ENCODE measurements around the gene FGR.

The FGR gene

DNA sequence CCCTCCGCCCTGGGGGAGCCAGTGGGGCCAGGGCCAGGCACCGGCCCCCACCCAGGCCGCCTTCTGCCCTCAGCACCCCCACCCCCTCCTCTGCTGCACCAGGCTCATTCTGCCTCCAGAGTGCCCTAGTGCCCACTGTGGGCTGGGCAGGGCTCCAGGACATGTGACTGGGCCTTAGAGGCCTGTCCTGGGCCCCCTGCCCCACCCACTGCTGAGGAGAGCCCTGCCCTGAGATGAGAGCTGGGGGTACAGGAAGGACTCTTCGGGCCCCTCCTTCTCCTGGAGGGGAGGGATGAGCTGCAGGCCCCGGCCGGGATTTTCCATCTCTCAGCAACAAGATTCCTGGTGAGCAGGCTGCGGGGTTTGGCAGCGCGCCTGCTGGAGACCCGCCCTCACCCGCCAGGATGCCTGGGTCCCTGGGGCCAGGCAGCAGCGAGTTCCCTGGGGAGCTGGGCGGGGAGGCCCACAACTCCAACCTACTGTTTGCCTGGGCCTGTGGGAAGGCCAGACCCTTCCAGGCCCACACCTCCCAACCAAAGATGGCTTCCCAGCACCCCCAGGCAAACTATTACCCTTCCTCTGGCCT, 45.1 kb downstream of the FGR start:
- no peak for DNase-seq (ENCODE audit: low read depth in 1 of 2, low spot score in 1 of 2)

DNA sequence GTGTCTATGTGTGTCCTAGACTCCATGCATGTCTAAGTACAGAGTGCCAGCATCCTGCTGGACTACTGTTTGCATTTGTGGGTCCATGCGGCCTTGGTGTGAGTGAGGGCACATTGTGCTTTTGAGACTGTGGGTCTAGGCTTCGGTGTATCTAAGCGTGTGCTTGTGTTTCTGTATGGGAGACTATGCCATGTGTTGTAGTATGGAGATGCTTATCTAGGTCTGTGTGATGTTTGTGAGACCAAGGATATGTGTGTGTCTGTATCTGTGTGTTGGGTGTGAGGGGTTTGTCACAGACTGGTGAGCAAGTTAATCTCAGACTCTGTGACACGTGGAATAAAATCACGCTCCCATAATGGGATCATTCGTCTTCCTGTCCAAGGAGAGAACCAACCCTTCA, 45.5 kb downstream of the FGR start:
- DNase-seq (ENCODE audit: low read depth in 1 of 2, low spot score in 1 of 2), result no peak

DNA sequence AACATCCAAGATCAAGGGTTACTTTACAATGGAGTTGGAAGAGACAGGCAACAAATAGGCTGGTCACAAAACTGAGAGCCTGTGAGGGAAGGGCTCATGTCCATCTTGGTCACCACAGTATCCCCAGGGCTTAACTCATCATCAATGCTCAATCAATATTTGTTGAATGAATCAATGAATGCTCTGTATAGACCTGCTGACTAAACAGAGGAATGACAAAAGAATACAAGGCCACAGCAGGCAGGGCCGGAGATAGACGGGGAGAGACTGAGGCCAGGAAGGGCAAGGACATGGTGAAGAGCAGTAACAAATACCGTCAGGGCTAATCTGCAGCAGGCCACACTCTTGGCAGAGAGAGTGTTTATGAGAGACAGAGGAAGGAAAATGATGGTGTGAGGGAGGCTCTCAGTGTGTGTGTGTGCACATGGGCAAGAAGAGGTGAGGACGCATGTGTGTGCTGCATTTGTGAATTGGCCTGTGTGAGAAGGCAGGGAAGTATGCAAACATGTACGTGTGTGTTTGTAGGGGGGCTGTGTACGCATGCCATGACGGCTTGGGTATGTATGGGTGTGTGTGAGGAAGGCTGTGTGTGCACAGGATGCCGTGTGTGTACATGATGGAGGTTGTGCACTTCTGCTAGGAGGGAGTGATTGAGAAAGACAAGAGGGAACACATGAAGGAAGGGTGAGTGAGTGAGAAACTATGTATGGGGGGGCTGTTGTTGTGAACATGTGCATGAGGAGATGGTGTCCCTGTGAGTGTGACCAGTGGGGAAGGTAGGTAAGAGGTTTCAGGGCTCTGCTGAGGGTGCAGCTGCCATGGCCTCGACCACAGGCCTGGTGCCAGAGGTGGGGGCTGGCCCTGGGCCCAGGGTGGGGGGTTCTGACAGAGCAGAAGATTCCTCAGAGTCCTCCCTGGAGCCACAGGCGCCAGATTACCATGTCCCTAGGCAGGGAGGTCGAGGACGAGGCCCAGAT, 46.4 kb downstream of the FGR start:
- DNase-seq (ENCODE audit: low read depth in 1 of 2, low spot score in 1 of 2), result no peak

DNA sequence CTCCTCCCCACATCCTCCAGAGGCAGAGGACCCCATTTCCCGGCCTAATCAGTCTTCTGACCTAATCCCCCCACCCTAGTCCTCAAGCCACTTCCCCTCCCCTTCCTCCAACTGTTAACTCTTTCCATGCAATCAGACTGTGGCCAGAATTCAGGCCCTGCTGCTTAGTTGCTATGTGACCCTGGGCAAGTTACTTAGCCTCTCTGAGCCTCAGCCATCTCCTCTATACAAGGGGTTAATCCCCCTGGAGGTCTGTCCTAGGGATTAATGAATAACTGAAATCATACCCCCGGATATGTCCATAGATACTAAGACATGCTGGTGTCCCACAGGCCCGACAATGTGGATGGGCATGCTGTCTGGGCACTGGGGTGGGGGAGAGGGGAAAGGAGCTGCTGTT, 49.3 kb downstream of the FGR start:
- DNase-seq (ENCODE audit: low read depth in 1 of 2, low spot score in 1 of 2), result no peak

DNA sequence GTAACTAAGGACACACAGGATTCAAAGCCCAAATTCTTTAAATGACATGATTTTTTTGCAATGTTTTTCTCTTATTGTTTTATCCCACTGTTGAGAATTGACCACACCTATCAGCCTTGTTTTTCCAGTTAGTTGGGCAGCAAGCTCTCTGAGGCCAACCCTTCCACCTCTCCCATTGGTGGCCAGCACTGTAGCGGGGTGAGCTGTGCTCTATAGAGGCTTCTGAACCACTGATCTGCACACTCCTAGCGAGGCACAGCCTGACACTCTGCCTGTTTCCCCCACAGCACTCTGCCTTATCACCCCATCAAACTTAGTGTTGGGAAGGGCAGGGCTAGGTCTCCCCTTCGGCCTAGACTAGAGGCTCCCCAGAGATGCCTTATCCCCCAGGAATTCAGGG, 50.5 kb downstream of the FGR start:
- no peak for DNase-seq (ENCODE audit: low read depth in 1 of 2, low spot score in 1 of 2)

DNA sequence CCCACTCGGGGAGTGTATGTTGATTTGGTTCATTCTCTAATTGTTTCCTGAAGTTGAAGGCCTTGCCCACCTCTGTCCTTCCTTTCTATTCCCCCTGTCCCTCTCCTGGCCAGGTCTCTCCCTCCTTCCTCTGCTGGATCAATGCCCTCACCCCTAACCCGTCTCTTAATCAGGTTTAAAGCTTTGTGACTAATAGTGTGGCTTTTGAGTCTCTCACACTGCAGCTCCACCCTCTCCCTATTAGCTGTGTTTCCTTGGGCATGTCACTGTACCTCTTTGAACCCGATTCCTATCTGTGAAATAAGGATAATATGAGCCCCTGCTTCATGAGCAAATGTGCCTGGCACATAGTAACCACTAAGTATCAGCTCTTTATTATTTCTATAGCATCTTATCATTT, 51.5 kb downstream of the FGR start:
- DNase-seq (ENCODE audit: low read depth in 1 of 2, low spot score in 1 of 2), result no peak

DNA sequence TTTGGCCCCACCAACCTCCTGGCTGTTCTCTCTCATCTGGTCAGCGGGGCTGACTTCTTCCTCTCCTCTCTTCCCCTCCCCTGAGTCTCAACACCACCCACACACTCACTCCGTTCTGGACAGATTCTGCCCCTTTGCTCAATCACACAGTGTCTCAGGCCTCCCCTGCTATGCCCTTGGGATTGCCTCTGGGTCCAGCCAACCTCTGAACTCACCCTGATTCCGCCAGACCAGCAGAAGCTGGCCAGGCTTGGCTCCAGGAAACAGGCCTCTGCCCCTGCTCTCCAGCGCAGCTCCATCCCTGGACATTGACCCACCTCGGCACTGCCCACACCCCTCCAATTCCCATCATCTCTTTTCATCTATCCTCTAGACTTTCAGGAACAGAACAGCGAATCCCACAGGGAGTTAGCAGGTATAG, 53.2 kb downstream of the FGR start:
- no peak for DNase-seq (ENCODE audit: low read depth in 1 of 2, low spot score in 1 of 2)

DNA sequence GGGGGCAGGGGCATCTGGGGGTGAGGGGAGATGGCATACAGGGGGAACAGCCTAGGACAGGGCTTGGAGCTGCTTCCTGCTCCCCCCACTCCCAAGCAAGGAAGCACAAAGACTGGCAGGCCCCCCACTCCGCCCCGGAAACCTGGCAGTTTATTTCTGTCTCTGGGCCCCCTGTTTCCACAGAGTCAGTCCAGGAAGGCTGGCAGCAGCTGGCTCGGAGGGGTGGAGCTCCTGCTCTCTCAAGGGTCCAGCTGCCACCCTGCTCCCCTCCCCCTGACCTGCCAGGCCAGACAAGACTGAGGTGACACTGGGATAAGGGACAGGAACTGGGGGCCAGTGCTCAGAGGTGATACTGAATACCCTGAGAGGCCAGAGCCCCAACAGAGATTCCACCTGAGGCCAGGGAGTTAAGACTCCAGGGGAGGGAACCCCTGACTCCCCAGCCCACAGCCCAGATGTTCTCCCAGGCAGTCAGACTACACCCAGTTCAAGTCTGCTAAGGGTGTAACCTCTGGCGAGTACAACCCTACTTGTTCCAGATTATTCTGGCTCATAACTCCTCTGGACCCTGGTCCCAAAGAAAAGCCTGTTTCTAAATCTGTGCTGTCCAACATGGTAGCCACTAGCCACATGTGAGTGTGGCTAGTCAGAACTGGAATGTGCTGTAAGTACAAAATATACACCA, 57.3 kb downstream of the FGR start:
- DNase-seq (ENCODE audit: low read depth in 1 of 2, low spot score in 1 of 2), result no peak

DNA sequence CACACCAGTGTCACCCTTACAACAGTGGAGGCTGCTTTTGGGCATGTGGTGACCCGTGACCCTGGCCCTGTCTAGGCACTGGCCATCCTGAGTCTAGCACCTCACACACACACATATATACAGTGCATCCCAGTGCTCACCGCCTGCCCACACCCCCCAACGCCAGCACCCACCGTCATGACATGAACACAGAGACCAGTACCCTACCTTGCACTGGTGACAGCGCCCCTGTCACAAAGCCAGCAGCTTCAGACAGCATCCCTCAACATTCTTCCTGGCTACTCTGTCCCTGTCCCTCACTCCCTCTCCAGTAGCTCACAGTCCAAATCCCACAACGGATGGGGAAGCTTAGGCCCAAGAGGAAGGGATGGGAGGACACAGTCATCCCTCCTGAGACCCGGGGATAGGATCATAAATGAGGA, 58.2 kb downstream of the FGR start:
- DNase-seq (ENCODE audit: low read depth in 1 of 2, low spot score in 1 of 2), result no peak

DNA sequence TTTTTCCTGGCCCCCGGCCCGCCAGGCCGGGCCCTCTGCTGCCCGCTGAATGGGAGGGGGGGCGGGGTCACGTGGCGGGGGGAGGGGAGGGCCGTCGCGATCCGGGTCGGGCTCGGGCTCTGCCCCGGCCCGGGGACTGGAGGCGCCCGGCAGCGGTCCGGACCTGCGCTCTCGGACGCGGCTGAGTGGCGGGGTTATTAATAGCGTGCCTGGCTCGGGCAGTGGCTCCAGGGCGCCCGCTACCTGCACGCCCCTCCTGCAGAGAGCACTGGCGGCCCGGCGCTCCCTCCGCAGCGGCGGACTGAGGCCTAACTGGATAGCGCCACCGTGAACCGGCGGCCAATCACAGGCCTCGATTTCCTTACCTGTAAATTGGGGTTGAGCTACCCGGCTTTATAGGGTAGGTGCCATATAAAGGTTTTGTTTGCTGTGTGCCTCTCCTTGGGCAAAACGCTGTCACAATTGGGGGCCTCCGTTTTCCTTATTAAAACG, 59.1 kb downstream of the FGR start:
- DNase-seq (ENCODE audit: low read depth in 1 of 2, low spot score in 1 of 2), result no peak

DNA sequence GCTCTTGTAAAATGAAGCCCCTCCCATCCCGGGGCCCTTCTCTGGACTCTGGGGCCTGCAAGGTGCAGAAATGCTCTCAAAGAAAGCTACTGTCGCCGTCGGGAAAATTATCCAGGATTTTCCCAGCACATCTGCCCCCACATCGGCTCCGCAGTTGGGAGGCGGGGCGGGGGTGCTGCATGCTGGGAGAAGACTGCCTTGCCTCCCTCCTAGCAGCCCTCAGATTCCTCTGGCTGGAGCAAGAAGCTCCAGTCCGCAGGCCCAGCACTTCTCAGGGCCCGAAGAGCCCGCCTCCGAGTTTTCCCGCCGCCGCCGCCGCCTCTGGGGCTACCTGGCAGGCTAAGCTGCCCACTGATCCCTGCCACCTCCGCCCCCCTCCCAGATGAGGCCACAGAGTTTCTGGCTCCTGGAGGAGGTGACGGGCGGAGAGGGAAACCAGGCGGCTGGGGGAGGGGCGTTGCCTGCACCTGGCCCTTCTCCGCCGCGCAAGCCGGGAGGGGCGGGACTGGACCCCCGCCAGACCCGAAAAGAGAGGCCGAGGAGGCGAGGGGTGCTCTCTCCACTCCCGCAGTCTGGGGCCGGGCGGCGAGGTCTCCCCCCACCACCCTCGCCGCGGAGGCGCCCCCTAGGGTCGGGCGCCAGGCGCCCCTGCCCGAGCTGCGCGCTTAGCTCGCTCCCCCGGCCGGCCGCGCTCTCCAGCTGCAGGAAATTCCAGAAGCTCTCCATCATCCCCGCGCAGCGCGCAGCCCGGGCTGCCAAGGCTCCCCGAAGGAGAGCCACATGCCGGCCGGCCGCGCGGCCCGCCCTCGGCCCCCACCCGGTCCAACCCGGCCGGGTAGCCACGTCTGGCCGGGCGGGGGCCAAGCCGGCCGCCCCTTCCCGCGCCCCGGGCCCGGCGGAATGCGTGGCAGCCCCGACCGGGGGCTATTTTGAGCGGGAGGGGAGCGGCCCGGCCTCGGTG, 59.8 kb downstream of the FGR start:
- no peak for DNase-seq (ENCODE audit: low read depth in 1 of 2, low spot score in 1 of 2)

DNA sequence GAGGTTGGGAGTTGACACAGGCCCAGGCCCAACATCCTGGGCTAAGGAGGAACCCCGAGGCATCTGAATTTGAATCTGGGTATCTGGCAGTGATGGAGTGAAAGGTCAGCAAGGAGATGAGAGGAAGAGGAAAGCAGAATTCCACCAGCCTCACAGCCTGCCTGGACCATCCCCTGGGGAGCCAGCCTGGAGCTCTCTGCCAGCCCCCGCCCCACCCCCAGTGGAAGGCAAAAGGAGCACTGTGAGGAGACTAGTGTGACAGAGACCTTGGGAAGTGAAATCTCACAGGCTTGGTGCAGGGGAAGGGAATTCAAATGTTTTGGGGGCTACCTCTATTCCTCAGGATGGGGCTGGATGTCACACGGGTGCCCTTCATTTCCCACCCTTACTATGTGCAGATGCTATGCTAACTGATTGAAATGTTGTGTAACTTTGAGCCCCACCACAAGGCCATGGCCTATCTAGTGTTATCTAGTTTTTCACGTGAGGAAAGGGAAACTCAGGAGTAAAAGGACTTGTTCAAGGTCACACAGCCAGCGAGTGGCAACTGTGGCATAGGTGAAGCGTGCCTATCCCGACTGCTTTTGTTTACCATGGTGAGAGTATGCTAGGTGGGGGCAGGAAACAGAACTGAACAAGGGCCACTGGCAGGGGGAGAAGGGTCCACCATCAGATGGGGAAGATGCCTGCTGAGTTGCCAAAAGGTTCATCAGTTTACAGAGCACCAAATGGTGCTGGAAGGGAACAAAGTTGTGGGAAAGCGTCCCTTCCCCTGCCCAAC, 60.8 kb downstream of the FGR start:
- DNase-seq (ENCODE audit: low read depth in 1 of 2, low spot score in 1 of 2), result no peak

DNA sequence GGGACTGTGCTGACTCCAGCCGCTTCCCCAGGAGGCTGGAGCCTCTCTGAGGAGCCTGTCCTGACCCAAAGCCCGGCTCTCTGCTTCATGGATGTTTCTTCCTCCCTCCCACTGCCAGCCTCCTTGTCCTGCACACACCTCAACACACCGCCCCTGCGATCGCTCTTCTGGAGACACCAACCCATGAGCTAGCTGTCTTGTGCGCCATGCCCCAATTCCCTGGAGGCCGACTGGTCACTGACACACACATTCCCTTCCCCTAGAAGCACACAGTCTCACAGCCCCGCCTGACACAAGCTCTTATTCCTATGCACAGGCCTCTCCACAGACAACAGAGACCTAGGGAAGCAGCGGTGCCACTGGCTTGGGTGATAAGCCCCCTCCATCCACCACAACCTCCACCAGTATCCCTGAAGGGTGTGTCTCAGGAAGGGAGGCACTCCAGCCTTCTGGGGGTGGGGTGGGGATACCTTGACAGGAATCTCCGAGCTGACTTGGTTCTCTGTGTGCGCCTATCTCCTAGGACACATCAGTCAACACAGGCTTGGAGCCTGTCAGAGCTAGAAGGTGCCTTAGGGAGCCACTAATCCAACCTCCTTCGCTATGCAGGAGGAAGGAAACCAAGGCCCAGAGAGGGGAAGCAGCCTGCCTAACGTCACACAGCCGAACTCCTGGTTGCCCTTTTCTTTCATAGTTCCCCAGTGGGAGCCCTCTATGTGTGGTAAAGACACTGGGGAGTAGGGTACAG, 62.1 kb downstream of the FGR start:
- no peak for DNase-seq (ENCODE audit: low read depth in 1 of 2, low spot score in 1 of 2)

DNA sequence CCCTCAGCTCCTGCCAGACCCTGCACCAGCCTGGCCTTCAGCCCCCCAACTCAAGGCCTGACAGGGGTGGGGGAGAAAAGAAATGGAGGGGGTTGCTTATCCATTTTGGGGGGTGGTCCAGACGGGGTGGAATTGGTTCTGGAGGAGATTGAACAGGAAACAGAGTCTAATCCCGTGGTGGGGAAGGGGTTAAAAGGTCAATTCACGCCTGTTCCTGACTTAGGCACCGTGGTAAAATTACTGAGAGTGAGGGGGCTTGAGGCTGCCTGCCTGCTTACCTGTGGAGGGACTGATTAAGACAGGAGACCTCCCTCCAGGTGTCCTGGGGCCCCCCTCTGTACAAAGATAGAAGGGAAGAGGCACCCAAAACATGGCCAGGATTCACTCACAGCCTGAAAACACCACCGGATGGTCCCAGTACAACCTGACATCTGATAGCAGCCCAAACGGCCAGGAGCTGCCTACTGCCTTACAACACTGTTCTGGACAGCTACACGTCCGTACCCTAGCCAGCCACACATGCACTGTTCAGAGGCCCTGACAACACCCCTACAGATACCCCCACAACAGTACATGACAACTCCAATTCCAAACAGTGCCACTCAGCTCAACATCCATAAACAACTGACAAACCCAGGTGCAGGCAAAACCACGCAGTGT, 62.8 kb downstream of the FGR start:
- DNase-seq (ENCODE audit: low read depth in 1 of 2, low spot score in 1 of 2), result no peak

DNA sequence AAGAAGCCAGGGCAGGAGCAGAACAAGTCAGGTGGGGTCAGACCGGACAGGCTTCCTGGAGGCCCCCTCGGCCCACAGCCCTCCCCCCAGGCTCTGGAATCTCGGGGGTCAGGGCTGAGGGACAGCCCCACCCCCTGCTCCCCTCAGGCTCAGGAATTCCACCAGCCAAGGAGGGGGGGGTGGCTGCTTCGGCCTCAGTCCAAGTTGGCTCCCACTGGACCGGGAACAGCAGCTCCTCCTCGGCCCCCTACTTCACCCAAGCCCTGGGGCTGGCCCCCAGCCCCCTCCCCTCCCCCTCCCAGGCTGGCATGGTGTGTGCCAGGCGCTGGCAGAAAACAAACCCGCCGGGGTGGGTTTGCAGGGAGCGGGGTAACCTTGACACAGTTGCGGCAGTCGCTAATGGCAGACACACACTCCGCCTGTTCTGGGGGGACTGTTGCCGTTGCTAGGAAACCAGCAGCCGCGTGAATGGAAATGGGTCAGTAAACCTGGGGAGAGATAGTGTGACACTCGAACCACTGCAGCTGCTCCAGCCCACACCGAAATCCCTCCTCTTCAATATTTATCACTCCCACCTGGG, 63.5 kb downstream of the FGR start:
- DNase-seq (ENCODE audit: low read depth in 1 of 2, low spot score in 1 of 2), result no peak

DNA sequence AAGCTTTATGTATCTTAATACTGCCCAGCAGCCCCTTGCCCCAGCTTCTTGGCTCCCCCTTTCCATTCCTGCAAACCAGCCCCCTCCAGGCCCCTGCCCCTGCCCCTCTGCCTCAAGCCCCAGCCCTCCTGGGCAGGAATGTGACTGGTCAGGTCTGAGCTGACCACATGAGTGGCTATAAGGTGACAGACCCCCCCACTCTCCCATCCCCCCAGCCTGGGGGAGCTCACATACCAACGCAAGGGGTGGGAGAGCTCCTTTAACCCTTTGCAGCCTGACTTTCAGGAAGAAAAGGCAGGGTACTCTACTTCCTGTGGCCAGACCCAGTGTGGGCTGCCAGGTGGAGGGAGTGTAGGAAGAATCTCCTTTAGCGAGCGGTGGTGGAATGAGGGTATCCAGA, 64.2 kb downstream of the FGR start:
- DNase-seq (ENCODE audit: low read depth in 1 of 2, low spot score in 1 of 2), result no peak

DNA sequence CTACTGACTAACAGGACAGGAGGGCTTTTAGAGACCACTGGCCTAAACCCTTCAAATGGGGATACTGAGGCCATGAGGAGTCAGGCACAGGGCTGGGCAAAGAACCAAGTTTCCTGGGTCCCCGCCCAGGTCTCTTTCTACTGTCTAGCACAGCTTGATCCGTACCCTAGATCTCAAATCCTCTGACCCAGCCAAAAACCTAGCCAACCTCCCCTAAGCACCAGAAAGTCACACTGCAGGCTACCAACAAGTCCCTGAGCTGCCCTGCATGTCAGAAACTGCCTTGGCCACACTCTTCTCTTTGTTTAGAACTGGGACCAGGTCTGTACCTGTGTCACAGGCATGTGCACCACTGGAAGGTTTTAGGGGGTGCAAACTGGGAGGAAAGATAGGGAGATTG, 64.6 kb downstream of the FGR start:
- no peak for DNase-seq (ENCODE audit: low read depth in 1 of 2, low spot score in 1 of 2)

DNA sequence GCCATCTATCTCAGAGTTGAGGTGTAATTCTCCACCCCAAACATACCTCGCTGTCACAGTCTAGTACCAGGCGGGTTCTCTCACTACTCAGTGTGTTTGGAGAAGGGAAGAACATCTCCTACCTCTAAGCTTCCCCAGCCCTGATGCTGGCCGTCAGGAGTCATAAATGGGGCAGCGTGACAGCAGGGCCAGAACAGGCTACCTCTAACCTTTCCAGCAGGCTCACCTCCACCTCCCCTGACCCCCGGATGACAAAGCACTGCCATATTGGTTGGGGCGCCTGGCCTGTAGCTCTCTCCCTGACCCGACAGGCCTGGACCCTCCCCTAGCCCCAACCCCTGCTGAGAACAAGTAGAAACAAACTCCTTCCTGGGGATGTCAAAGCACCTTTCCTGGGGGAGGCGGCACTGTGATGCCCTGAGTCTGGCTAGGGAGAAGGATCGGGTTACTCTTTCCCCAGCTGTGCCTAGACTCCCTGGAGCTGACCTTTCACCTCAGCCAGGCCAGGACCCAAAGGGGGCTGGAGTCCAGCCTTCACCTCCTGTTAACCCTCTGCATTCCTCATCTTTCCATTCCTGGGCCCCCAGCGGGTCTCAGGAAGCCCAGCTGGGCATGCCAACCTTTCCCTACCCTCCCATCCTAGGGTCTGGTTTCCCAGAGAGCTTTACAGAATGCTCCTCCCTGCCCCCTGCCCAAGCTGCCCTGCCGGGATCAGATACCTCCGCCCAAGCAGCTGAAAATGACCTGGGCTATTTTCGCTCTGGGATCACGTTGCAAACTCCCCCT, 65.3 kb downstream of the FGR start:
- no peak for DNase-seq (ENCODE audit: low read depth in 1 of 2, low spot score in 1 of 2)
